CD14-positive monocyte (primary cell): Measurements from ENCODE around the gene NCOA7. TPM values are rescaled to one million over a fixed set of nuclear protein-coding genes. Genes with fewer than 3 reads are reported as not detected.

Experiments used
- DNase-seq, 3 donors: peaks; one replicate each; pipeline ENCODE4 v3.0.0-alpha.2; 2011 to 2022
- H2AFZ ChIP-seq: 2 replicates; pipeline ENCODE4 v1.6.0; 2012; ENCODE audit warnings: mild to moderate bottlenecking, low read depth, low read length, inconsistent platforms; ENCODE audit not compliant: insufficient read depth, poor library complexity, severe bottlenecking
- H3K27ac ChIP-seq, 2 donors: 1 replicate in 1 of 2; 2 replicates in 1 of 2; pipeline ENCODE4 v1.5.1; 2012 to 2013; ENCODE audit warnings: low read length in 2 of 2, control low read depth in 1 of 2, inconsistent platforms in 1 of 2, low read depth in 1 of 2, mild to moderate bottlenecking in 1 of 2
- H3K27me3 ChIP-seq, 2 donors: one replicate each; pipeline versions ENCODE4 v1.6.0 to v1.6.1; 2011 to 2013; ENCODE audit warnings: low read length in 2 of 2; ENCODE audit not compliant: control insufficient read depth in 2 of 2, insufficient read depth in 2 of 2
- H3K36me3 ChIP-seq, 2 donors: replicated peaks in 1 of 2; 1 replicate in 1 of 2; 2 replicates in 1 of 2; pipeline versions ENCODE4 v1.5.1 to v1.6.1; 2012 to 2013; ENCODE audit warnings: low read length in 2 of 2, control low read depth in 1 of 2, inconsistent platforms in 1 of 2, mild to moderate bottlenecking in 1 of 2; ENCODE audit not compliant: insufficient read depth in 2 of 2, control insufficient read depth in 1 of 2
- H3K4me1 ChIP-seq, 2 donors: 1 replicate in 1 of 2; 2 replicates in 1 of 2; pipeline versions ENCODE4 v1.5.1 to v1.6.1; 2012 to 2013; ENCODE audit warnings: low read length in 2 of 2, control low read depth in 1 of 2, inconsistent platforms in 1 of 2, mild to moderate bottlenecking in 1 of 2, moderate library complexity in 1 of 2; ENCODE audit not compliant: insufficient read depth in 2 of 2, control insufficient read depth in 1 of 2
- H3K4me2 ChIP-seq: replicated peaks from 2 replicates; pipeline ENCODE3; 2012; ENCODE audit warnings: low read length, moderate library complexity, mild to moderate bottlenecking; ENCODE audit not compliant: poor library complexity, severe bottlenecking; ENCODE audit errors: extremely low read depth
- H3K4me3 ChIP-seq, 3 experiments: fragments of 200-600 bp in 1 of 3; sonication (generic) in 1 of 3; replicated peaks in 1 of 3; 1 replicate in 2 of 3; 2 replicates in 1 of 3; pipeline ENCODE4 v1.5.1; 2011 to 2013; ENCODE audit warnings: low read length in 3 of 3, mild to moderate bottlenecking in 3 of 3, control low read depth in 2 of 3, low read depth in 2 of 3, inconsistent platforms in 1 of 3, moderate library complexity in 1 of 3
- H3K79me2 ChIP-seq: 2 replicates; pipeline ENCODE4 v1.6.0; 2012; ENCODE audit warnings: mild to moderate bottlenecking, control low read depth, inconsistent platforms, low read length, moderate library complexity; ENCODE audit not compliant: insufficient read depth
- H3K9ac ChIP-seq: 2 replicates; pipeline ENCODE4 v1.6.0; 2017; ENCODE audit warnings: low read length, mild to moderate bottlenecking; ENCODE audit not compliant: insufficient read depth, poor library complexity, severe bottlenecking
- H3K9me3 ChIP-seq, 2 donors: replicated peaks in 1 of 2; 1 replicate in 1 of 2; 2 replicates in 1 of 2; pipeline versions ENCODE4 v1.5.1 to v1.6.1; 2012 to 2013; ENCODE audit warnings: low read length in 2 of 2, control low read depth in 1 of 2; ENCODE audit not compliant: control insufficient read depth in 1 of 2, insufficient read depth in 1 of 2
- H4K20me1 ChIP-seq: 2 replicates; pipeline ENCODE4 v1.6.0; 2012; ENCODE audit warnings: mild to moderate bottlenecking, low read length, control low read depth, moderate library complexity; ENCODE audit not compliant: insufficient read depth
- H3K27ac Mint-ChIP-seq, 7 donors: one replicate each; pipeline ENCODE4 v1.8.0; 2020; ENCODE audit warnings: mild to moderate bottlenecking in 7 of 7, mixed read lengths in 7 of 7, moderate library complexity in 6 of 7, inconsistent platforms in 2 of 7
- H3K27me3 Mint-ChIP-seq, 3 donors: one replicate each; pipeline ENCODE4 v1.8.0; 2021 to 2022; ENCODE audit warnings: low read depth in 3 of 3, mild to moderate bottlenecking in 3 of 3, mixed read lengths in 3 of 3, moderate library complexity in 3 of 3, inconsistent platforms in 1 of 3
- H3K36me3 Mint-ChIP-seq, 2 donors: one replicate each; pipeline ENCODE4 v1.8.0; 2020; ENCODE audit warnings: mixed read lengths in 2 of 2, inconsistent platforms in 1 of 2, mild to moderate bottlenecking in 1 of 2
- H3K4me1 Mint-ChIP-seq: one replicate; pipeline ENCODE4 v1.8.0; 2020; ENCODE audit warnings: mild to moderate bottlenecking, mixed read lengths
- H3K4me3 Mint-ChIP-seq, 2 donors: one replicate each; pipeline ENCODE4 v1.8.0; 2020; ENCODE audit warnings: mild to moderate bottlenecking in 2 of 2, mixed read lengths in 2 of 2, moderate library complexity in 1 of 2
- H3K9me3 Mint-ChIP-seq, 7 donors: one replicate each; pipeline ENCODE4 v1.8.0; 2020 to 2022; ENCODE audit warnings: mixed read lengths in 7 of 7, mild to moderate bottlenecking in 6 of 7, moderate library complexity in 6 of 7, inconsistent platforms in 2 of 7
- WGBS: methylation state at CpG from one replicate; pipeline ENCODE4 v1.1.5; 2013; ENCODE audit warnings: missing lambda C conversion rate; ENCODE audit not compliant: insufficient coverage; 5-methylcytosine and 5-hydroxymethylcytosine counted together
- intact Hi-C, 2 donors: fragments of 100-400 bp; cut with micrococcal nuclease; formaldehyde crosslinking; loops; one replicate each; pipeline versions ENCODE4 v1.15.0 to v1.15.1; 2023
- polyA plus RNA-seq, 3 donors: library from polyadenylated mRNA; depleted of rRNA in 1 of 3; unstranded in 2 of 3; stranded (reverse) in 1 of 3; fragments of 300-500 nt in 2 of 3; fragments of >200 nt in 1 of 3; fragmentation: Illumina TruSeq in 2 of 3; gene quantifications; 1 replicate in 2 of 3; 2 replicates in 1 of 3; pipeline ENCODE4 v1.2.3, GENCODE V29; 2012 to 2021
- TF ChIP-seq, protein P1 (sequence below): fragments of 200-600 bp; IDR thresholded peaks from one replicate; pipeline ENCODE4 v1.8.0; 2022; ENCODE audit warnings: antibody characterized with exemption, mild to moderate bottlenecking

NCOA7 gene
- polyA plus RNA-seq, 3 donors: 8.3 to 21.9 (median 11.2) TPM

DNA sequence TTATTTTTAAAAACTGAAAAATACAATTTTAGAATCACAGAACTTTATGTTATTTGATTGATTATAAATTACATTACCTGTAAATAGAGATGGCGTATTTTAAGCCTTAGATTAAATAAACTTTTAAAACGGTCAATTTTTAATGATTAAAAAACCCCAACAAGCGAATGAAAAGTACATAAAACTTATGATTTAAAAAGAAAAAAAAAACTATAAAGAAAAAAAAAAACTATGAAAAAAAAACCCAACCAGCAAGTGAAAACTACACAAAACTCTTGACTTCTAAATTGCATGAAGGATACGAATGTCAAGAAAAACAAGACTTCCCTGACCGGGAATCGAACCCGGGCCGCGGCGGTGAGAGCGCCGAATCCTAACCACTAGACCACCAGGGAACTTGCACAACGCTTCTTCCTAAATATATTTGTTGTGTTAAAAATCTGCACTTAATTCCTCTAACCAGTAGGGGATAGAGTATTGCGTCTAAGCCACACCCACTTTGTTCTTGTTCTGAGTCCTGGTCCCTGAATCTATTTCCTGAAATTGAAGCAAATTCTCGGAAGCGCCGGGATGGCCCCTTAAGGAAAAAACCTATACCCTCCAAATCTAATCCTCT lies 10.7 kb upstream of the NCOA7 start:
- no peaks in the 10 kb centered on the region for H3K36me3 ChIP-seq
- TF ChIP-seq, protein P1, sequence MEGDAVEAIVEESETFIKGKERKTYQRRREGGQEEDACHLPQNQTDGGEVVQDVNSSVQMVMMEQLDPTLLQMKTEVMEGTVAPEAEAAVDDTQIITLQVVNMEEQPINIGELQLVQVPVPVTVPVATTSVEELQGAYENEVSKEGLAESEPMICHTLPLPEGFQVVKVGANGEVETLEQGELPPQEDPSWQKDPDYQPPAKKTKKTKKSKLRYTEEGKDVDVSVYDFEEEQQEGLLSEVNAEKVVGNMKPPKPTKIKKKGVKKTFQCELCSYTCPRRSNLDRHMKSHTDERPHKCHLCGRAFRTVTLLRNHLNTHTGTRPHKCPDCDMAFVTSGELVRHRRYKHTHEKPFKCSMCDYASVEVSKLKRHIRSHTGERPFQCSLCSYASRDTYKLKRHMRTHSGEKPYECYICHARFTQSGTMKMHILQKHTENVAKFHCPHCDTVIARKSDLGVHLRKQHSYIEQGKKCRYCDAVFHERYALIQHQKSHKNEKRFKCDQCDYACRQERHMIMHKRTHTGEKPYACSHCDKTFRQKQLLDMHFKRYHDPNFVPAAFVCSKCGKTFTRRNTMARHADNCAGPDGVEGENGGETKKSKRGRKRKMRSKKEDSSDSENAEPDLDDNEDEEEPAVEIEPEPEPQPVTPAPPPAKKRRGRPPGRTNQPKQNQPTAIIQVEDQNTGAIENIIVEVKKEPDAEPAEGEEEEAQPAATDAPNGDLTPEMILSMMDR: peak; percentile 17
- H3K4me1 ChIP-seq: peaks cover 7 to 14% of the 10 kb centered on the region in 2 donors
- H3K9me3 ChIP-seq: peaks cover 0 to 4% of the 10 kb centered on the region in 2 donors
- DNase-seq: peak; percentile 88 to 99 (median 92)
- Mint-ChIP-seq H3K36me3 (no peaks in the 10 kb centered on the region), H3K27ac (no peak overlapping the region), H3K27me3 (peaks cover 7 to 13% (median 10%) of the 10 kb centered on the region in 3 donors), H3K9me3 (peaks cover 0 to 3% (median 0%) of the 10 kb centered on the region in 7 donors), H3K4me3 (no peak overlapping the region), H3K4me1 (no peaks in the 10 kb centered on the region)
- peak overlapping the region; percentile 84 for H3K9ac ChIP-seq
- intact Hi-C loops: loop anchor here (2.0 to 10.0 kb wide), 3 partner anchors 55 to 177 kb away; partner anchors contain the start of gene HINT3 (in 2 of the 2)
- H3K4me2 ChIP-seq: peak overlapping the region; percentile 94
- peaks cover 0 to 3% of the 10 kb centered on the region in 2 donors for H3K27me3 ChIP-seq
- H2AFZ ChIP-seq: peak overlapping the region; percentile 93
- WGBS: 0% methylated on average over 3 of the region's 17 CpGs
- H3K79me2 ChIP-seq: no peaks in the 10 kb centered on the region
- H3K4me3 ChIP-seq: peak overlapping the region; percentile 64 to 98 (median 84)
- no peaks in the 10 kb centered on the region for H4K20me1 ChIP-seq
- peak overlapping the region; percentile 74 to 94 for H3K27ac ChIP-seq

DNA sequence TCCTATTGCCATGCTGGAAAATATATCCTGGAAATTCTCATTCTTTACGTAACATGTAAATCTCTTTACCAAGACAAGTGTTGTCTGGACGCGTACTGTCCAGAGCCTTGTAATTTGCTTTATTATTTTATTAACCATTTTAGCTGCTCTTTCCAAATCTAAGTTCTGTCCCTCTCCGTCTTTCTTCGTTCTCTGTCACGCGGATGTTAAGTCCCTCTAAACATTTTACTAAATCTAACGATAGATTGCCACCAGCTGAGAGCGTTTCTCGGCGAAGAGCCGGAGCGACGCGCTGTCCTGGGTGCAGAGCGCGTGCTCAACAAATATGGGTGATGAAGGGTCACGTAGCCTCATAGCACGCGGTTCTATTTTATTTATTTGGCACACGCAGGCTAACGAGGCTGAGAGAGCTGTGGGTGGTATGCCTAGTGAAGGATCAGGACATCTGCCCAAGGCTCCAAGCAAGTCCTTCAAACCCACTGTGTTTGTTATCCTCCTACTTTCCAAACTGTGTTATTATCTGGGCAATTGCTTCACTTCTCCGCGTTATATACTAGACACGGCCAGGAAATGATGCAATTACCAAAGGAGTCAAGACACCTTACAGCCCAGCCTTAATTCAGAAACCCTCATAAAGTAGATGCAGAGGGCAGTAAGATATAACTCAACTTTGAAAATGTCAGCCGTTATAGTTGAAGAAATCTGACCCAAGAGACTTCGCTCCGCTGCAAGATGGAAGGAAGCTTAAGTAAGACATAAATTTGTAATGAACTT lies 10.0 kb upstream of the NCOA7 start:
- Histone ChIP-seq H3K4me1 (peaks cover 7 to 14% of the 10 kb centered on the region in 2 donors), H3K4me2 (peak overlapping the region; percentile 94), H3K36me3 (no peaks in the 10 kb centered on the region), H2AFZ (peak overlapping the region; percentile 93), H3K9me3 (peaks cover 0 to 4% of the 10 kb centered on the region in 2 donors), H3K27ac (peak overlapping the region; percentile 74 to 94), H3K4me3 (peak overlapping the region; percentile 64 to 98 (median 84)), H4K20me1 (no peaks in the 10 kb centered on the region), H3K79me2 (no peaks in the 10 kb centered on the region), H3K27me3 (no peaks in the 10 kb centered on the region), H3K9ac (peak overlapping the region; percentile 84)
- intact Hi-C loops: loop anchor here (2.0 to 10.0 kb wide), 3 partner anchors 54 to 176 kb away; partner anchors contain the start of gene HINT3 (in 2 of the 2)
- H3K27ac Mint-ChIP-seq: no peak overlapping the region
- H3K4me3 Mint-ChIP-seq: no peak overlapping the region
- H3K9me3 Mint-ChIP-seq: peaks cover 0 to 3% (median 0%) of the 10 kb centered on the region in 7 donors
- H3K36me3 Mint-ChIP-seq: no peaks in the 10 kb centered on the region
- peaks cover 5 to 9% (median 8%) of the 10 kb centered on the region in 3 donors for H3K27me3 Mint-ChIP-seq
- peak; percentile 62 to 65 (median 64) for DNase-seq
- 0% methylated on average over 22 of the region's 28 CpGs for WGBS
- TF ChIP-seq, protein P1: no peak
- H3K4me1 Mint-ChIP-seq: no peaks in the 10 kb centered on the region
